HUES48 (cell line): ENCODE measurements around the gene P4HA2.

Source experiments
- H3K27ac ChIP-seq: one replicate; pipeline ENCODE4 v1.7.0; 2013; ENCODE audit warnings: low read depth, low read length, inconsistent platforms
- H3K27me3 ChIP-seq: 2 replicates; pipeline ENCODE4 v1.6.1; 2013; ENCODE audit warnings: mild to moderate bottlenecking, low read length; ENCODE audit not compliant: control insufficient read depth, insufficient read depth
- H3K36me3 ChIP-seq: 2 replicates; pipeline ENCODE4 v1.6.1; 2013; ENCODE audit warnings: low read length; ENCODE audit not compliant: control insufficient read depth, insufficient read depth
- H3K4me1 ChIP-seq: 2 replicates; pipeline ENCODE4 v1.6.1; 2013; ENCODE audit warnings: mild to moderate bottlenecking, low read length; ENCODE audit not compliant: control insufficient read depth, insufficient read depth
- H3K4me3 ChIP-seq: 2 replicates; pipeline ENCODE4 v1.5.1; 2013; ENCODE audit warnings: mild to moderate bottlenecking, low read depth, low read length
- H3K9ac ChIP-seq: 2 replicates; pipeline ENCODE4 v1.6.1; 2013; ENCODE audit warnings: mild to moderate bottlenecking, low read depth, low read length, moderate library complexity
- H3K9me3 ChIP-seq: 2 replicates; pipeline ENCODE4 v1.6.1; 2013; ENCODE audit warnings: low read length; ENCODE audit not compliant: control insufficient read depth, insufficient read depth

Gene P4HA2

DNA sequence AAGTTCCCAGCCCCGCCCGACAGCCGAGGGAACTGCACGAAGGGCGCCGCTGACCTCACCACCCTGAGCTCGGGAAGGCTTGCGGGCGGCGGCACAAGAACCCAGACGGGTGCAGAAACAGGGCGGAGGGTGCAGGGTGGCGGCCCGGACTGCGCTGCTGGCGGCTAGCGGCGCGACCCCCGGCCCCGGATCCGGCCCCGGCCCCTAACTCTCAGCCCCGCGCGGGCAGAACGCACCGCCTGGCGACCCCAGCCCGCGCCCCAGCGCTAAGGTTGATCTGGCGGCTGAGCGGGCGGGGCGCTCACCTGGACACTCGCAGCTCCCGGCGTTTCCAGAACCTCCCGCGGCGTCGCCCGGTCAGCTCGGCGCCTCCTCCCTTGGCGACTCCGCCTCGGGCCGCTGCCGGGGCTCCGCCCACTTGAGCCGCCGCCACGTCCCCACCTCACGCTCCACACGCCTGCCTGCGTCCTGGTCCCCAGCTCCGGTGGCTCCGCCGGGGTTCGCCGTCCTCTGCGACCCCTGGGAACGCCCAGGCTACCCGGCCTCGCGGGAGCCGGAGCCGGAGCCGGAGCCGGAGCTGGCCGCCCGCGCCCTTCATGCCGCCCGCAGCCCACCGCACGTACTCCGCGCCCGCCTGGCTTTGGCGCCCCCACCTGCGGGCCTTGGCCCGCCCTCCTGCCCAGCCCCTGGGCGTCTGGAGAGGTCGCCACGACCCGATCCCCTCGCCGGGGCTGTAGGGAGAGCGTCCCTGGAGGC lies at the start of gene P4HA2:
TSS of gene P4HA2 (minus strand) at position 369 of the 756 bp plus-strand sequence. CDS start 9,227 bp downstream, outside the sequence.
- no peaks in the 10 kb centered on the region for H3K9me3 ChIP-seq
- H3K9ac ChIP-seq = peak within 1 kb of the TSS; percentile 56
- H3K4me1 ChIP-seq = peaks cover 6% of the 10 kb centered on the region; the same call in 1 of the 2 replicates
- H3K4me3 ChIP-seq = peak within 1 kb of the TSS; percentile 68
- no peaks in the 10 kb centered on the region for H3K36me3 ChIP-seq
- H3K27ac ChIP-seq = no peak within 1 kb of the TSS
- peaks cover 30% of the 10 kb centered on the region for H3K27me3 ChIP-seq

DNA sequence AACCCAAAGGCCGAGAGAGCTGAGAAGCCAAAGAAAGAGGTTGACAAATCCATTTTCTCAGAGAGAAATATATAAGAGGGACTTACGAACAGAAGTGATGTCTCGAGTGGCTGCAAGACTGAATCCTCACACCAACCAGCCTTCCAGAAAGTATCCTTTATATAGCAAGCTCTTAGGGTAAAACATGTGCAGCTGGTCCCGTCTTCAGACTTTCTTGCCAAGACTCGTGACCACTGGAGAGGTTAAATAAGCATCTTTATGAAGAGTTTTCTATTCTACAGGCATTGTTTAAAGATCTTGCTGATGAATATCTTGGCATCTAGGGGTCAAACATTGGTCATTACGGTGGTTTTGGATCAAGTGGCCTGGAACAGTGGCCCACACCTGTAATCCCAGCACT lies 49.6 kb upstream of the P4HA2 start:
- Histone ChIP-seq H3K9ac (no peak overlapping the region), H3K27me3 (no peaks in the 10 kb centered on the region), H3K27ac (no peak overlapping the region), H3K36me3 (no peaks in the 10 kb centered on the region), H3K4me3 (no peak overlapping the region), H3K4me1 (0 out of 2 replicates have a peak, but pooled peaks cover 5% of the 10 kb centered on the region), H3K9me3 (no peaks in the 10 kb centered on the region)

DNA sequence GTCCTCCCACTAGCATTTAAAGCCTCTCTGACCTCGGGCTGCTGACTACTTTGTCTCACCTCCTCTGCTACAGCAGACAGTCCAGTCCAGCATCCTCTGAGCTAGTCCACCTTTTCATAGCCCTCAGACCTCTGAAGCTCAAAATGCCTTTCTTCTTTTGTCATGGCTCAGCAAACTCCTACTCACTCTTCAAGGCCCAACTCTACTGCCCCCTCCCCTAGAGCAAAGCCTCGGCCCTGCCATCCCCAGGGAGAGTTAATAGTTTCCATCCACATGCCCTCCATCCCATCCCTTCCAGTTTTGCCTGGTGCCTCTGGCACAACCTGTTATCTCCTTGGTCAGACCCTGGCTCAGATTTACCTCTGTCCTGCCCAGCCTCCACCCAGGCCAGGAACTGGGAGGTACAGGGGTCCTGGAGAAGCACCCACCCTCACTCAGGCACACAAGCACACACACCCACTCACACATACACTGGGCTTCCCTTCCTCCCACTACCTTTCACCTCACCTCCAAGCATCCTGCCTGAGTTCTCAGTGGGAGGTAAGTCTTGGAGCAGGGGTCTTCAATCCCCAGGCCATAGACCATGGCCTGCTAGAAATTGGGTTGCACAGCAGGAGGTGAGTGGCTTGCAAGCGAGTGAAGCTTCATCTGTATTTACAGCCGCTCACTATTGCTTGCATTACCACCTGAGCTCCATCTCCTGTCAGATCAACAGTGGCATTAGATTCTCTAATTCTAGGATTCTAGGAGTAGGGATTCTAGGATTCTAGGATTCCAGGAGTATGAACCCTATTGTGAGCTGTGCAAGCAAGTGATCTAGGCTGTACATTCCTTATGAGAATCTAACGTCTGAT lies 47.9 kb upstream of the P4HA2 start:
- Histone ChIP-seq H3K4me1 (0 out of 2 replicates have a peak, but pooled peaks cover 5% of the 10 kb centered on the region), H3K27ac (no peak overlapping the region), H3K27me3 (no peaks in the 10 kb centered on the region), H3K4me3 (no peak overlapping the region), H3K9ac (no peak overlapping the region), H3K36me3 (no peaks in the 10 kb centered on the region), H3K9me3 (no peaks in the 10 kb centered on the region)

DNA sequence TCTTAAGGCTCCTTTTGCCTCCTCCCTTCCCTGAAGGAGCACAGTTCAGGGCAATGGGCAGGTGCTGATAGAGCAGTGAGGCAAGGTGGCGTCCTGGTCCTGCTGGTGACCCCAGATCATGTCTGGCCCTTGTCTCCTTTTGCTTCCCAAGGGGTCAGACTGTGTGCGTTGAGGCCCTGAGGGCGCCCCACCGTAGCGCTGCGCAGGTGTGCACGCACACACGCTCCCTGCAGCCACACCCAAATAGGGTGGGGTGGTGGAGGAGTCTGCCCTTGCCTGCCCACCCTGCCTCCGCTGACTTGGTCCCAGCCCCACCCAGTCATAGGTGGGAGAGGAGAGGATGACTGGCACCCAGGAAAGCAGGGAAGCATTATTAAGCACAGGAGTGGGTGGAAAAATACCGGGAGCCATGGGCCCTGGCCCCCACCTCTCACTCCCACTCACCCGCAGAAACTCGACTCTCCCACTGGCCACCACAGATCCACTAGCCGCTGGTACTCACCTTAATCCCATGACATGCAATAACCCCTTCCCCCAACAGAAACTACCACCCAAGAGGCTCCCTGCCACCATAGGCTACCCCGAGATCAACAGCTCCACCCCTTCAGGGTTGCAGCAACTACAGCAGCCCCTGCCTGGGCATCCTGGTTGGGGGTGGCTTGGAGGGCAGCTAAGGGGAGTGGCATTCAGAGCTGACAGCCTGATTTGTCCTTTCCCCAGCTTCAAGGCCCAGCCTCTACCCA lies 46.6 kb upstream of the P4HA2 start:
- H3K27ac ChIP-seq = no peak overlapping the region

DNA sequence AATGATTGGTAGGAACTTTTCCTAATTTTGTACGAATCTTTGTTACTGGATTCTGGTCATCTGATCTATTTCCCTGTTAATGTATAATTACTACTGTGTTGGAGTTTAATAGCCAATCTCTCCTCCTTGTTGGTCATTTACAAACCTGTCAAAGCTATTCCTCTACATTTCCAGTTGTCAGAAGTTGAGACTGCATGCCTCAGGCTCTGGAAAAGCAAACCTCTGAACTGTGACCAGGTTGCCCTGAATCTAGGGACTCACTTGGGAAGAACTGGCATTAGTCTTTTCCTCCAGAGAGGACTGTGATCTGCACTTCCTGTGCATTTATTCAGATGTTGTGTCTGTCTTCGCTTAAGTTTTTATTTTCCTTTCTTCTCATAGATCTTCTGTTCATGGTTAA lies 46.0 kb upstream of the P4HA2 start:
- Histone ChIP-seq H3K9ac (no peak overlapping the region), H3K27me3 (no peaks in the 10 kb centered on the region), H3K4me3 (no peak overlapping the region), H3K9me3 (no peaks in the 10 kb centered on the region), H3K36me3 (no peaks in the 10 kb centered on the region), H3K4me1 (0 out of 2 replicates have a peak, but pooled peaks cover 5% of the 10 kb centered on the region), H3K27ac (no peak overlapping the region)

More for the DNA sequence above, 46.6 kb upstream of the P4HA2 start:
- Histone ChIP-seq H3K4me1 (0 out of 2 replicates have a peak, but pooled peaks cover 5% of the 10 kb centered on the region), H3K4me3 (no peak overlapping the region), H3K36me3 (no peaks in the 10 kb centered on the region), H3K27me3 (no peaks in the 10 kb centered on the region), H3K9me3 (no peaks in the 10 kb centered on the region), H3K9ac (no peak overlapping the region)

DNA sequence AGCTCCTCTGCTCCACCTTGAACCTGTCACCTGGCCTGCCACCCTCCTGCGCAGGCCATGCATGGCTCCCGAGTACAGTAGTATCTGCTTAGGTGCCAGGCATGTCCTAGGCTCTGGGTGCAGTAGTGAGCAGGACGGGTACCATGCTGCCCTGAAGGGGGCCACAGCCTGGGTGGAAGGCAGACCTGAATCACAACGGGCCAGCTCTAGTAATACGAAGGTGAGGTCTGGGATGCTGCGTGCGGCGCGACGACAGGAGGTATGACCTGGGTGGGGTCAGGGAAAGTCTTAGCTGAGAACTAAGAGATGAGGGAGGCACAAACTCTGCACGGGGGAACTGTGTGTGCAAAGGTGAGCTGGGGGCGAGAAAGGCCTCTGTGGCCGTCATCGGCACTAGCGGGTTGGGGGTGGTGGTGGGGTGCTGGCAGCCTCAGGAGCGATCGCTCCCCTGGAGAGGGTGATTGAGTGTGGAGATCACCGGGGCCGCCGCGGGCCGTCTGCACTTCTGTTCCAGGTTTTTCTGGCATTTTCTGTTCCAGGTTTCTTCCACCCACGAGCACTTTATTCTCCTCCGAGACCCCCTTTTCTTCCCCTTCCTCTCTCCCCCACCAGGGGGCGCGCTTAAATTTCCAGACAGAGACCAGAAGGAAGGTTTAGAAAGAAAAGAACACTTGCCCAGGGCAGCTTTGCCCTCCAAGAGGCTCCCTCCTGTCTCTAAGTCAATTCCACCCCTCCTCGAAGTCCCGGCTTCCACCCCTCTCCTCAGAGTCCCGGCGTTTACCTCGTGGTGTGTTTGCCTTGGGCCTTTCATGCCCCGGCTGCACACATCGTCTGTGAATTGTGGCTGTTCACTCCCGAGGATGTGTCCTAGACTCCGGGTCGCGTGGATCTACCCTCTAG lies 44.9 kb upstream of the P4HA2 start:
- H3K36me3 ChIP-seq = no peaks in the 10 kb centered on the region
- no peak overlapping the region for H3K4me3 ChIP-seq
- no peaks in the 10 kb centered on the region for H3K27me3 ChIP-seq
- no peak overlapping the region for H3K9ac ChIP-seq
- H3K27ac ChIP-seq = no peak overlapping the region
- no peaks in the 10 kb centered on the region for H3K4me1 ChIP-seq
- H3K9me3 ChIP-seq = no peaks in the 10 kb centered on the region

DNA sequence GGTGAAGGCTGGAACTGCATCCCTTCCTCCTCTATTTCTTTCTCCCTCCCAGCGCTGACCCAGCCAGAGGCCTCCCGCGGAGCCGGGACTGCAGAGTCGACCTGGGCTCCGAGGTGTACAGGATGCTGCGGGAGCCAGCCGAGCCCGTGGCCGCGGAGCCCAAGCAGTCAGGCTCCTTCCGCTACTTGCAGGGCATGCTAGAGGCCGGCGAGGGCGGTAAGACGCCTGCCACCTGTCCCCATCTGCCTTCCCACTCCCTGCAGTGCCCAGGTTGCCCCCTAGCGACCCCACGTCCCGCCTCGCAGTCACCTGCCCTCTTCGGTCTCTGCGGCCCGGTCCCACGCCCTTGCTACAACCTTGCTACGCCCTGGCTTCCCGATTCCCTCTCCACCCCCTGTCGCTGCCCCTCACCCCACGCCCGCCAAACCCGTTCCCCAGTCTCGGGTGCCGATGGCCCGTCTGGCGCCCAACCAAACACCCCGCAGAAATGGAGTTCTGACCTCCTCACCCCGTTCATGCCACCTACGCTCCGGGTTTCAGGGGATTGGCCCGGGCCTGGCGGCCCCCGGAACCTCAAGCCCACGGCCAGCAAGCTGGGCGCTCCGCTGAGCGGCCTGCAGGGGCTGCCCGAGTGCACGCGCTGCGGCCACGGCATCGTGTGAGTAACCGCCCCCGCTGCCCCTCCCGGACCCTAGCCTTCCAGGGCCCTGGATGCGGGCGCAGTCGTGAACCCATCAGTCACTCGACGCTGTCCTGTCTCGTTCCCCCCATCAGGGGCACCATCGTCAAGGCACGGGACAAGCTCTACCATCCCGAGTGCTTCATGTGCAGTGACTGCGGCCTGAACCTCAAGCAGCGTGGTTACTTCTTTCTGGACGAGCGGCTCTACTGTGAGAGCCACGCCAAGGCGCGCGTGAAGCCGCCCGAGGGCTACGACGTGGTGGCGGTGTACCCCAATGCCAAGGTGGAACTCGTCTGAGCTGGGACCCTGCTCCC lies 43.9 kb upstream of the P4HA2 start:
- Histone ChIP-seq H3K27ac (no peak overlapping the region), H3K4me1 (no peaks in the 10 kb centered on the region), H3K9ac (no peak overlapping the region), H3K9me3 (no peaks in the 10 kb centered on the region), H3K27me3 (no peaks in the 10 kb centered on the region), H3K36me3 (no peaks in the 10 kb centered on the region), H3K4me3 (no peak overlapping the region)

DNA sequence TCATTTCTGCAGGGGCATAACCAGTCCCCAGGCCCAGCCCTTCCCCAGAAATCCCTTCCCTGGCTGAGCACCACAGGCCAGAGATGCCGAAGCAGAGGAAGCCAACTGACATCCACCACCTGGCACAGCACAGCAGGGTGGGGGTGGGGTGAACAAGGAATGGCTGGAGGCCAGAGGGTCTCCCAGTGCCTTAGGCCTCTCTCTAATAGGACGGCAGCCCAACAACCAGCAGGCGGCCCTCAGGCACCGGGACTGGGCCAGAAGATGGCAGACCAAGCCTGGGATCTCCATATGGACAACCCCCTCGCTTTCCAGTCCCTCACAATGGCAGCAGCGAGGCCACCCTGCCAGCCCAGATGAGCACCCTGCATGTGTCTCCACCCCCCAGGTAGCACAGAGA lies 43.1 kb upstream of the P4HA2 start:
- H3K4me3 ChIP-seq = no peak overlapping the region

DNA sequence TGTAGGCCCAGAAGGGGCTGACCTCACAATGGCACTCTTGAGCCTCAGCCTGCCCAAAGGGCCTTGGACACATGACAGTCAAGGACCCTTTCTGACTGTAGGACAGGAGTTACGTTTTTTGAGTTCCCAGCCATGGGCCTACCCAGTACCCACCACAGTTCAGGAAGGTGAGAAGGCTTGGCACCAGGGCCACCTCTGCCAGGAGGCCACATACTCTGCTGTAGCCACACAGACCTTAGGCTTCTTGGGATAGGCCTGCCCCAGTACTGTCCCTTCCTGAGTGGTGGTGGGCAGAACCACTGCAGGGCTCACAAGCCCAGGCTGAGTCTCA lies 42.6 kb upstream of the P4HA2 start:
- no peaks in the 10 kb centered on the region for H3K9me3 ChIP-seq
- no peaks in the 10 kb centered on the region for H3K36me3 ChIP-seq
- H3K27ac ChIP-seq = no peak overlapping the region
- no peaks in the 10 kb centered on the region for H3K4me1 ChIP-seq
- no peak overlapping the region for H3K9ac ChIP-seq
- H3K4me3 ChIP-seq = no peak overlapping the region
- H3K27me3 ChIP-seq = no peaks in the 10 kb centered on the region

More for the DNA sequence above, 43.1 kb upstream of the P4HA2 start:
- no peak overlapping the region for H3K27ac ChIP-seq
- H3K9ac ChIP-seq = no peak overlapping the region
- H3K36me3 ChIP-seq = no peaks in the 10 kb centered on the region
- no peaks in the 10 kb centered on the region for H3K4me1 ChIP-seq
- H3K27me3 ChIP-seq = no peaks in the 10 kb centered on the region
- H3K9me3 ChIP-seq = no peaks in the 10 kb centered on the region
